Activated CD4-positive, alpha-beta T cell treated with anti-CD3 and anti-CD28 coated beads, Interleukin-2, amount 10 ng/mL, durations not matched to agents 24 days and 14 days (primary cell): ENCODE results near the gene NPIPA2. TPM values are rescaled to one million over a fixed set of nuclear protein-coding genes. Genes with fewer than 3 reads are reported as not detected.
"Not testable (repeated sequence)": the region's sequence is repeated elsewhere in the genome, so short reads cannot be mapped to it uniquely, and the experiment has no call there.

Source experiments
- DNase-seq: peaks from one replicate; pipeline ENCODE4 v3.0.0; 2022
- H3K27ac Mint-ChIP-seq: one replicate; pipeline ENCODE4 v1.8.0; 2022; ENCODE audit warnings: mild to moderate bottlenecking, mixed read lengths
- H3K27me3 Mint-ChIP-seq: one replicate; pipeline ENCODE4 v1.8.0; 2022; ENCODE audit warnings: mixed read lengths
- H3K36me3 Mint-ChIP-seq: one replicate; pipeline ENCODE4 v1.8.0; 2022; ENCODE audit warnings: low read depth, mild to moderate bottlenecking, mixed read lengths
- H3K4me1 Mint-ChIP-seq: one replicate; pipeline ENCODE4 v1.8.0; 2021; ENCODE audit warnings: mixed read lengths
- H3K4me3 Mint-ChIP-seq: one replicate; pipeline ENCODE4 v1.8.0; 2022; ENCODE audit warnings: mild to moderate bottlenecking, moderate library complexity, mixed read lengths
- H3K9me3 Mint-ChIP-seq: one replicate; pipeline ENCODE4 v1.8.0; 2021; ENCODE audit warnings: mixed read lengths
- intact Hi-C: fragments of 100-400 bp; cut with micrococcal nuclease; formaldehyde crosslinking; loops from one replicate; pipeline ENCODE4 v1.15.1; 2023
- total RNA-seq: library from RNA; stranded (reverse); gene quantifications from 2 replicates; pipeline ENCODE4 v1.2.3, GENCODE V29; 2022

NPIPA2 gene
- 3.1 and 6.5 TPM in 2 replicates for total RNA-seq

- H3K4me3 Mint-ChIP-seq, H3K4me1 Mint-ChIP-seq, DNase-seq, H3K27me3 Mint-ChIP-seq, intact Hi-C loops, H3K27ac Mint-ChIP-seq, H3K36me3 Mint-ChIP-seq, H3K9me3 Mint-ChIP-seq: not testable (repeated sequence)
Measured at GRCh38 chr16:14742273-14743128, at the start of gene NPIPA2. TSS of gene NPIPA2 (plus strand) at chr16:14742533. CDS start at chr16:14748066, 5,533 bp downstream.

GRCh38 chr16:14694129-14694528 is 48.2 kb upstream of the NPIPA2 start, which contains the start of gene PLA2G10:
TSS of gene PLA2G10 (minus strand) at chr16:14694308. CDS start at chr16:14694229, 79 bp downstream.
- H3K9me3 Mint-ChIP-seq, H3K4me3 Mint-ChIP-seq, H3K4me1 Mint-ChIP-seq, H3K27ac Mint-ChIP-seq, H3K27me3 Mint-ChIP-seq, DNase-seq, intact Hi-C loops, H3K36me3 Mint-ChIP-seq: not testable (repeated sequence)

- H3K36me3 Mint-ChIP-seq, H3K27me3 Mint-ChIP-seq, H3K27ac Mint-ChIP-seq, intact Hi-C loops, H3K4me3 Mint-ChIP-seq, DNase-seq, H3K4me1 Mint-ChIP-seq, H3K9me3 Mint-ChIP-seq: not testable (repeated sequence)
Measured at GRCh38 chr16:14701859-14702258, 40.5 kb upstream of the NPIPA2 start.

GRCh38 chr16:14702672-14703071 is 39.7 kb upstream of the NPIPA2 start:
- DNase-seq, H3K27me3 Mint-ChIP-seq, H3K4me3 Mint-ChIP-seq, H3K9me3 Mint-ChIP-seq, H3K36me3 Mint-ChIP-seq, intact Hi-C loops, H3K4me1 Mint-ChIP-seq, H3K27ac Mint-ChIP-seq: not testable (repeated sequence)

GRCh38 chr16:14703156-14704011 is 38.9 kb upstream of the NPIPA2 start, which contains the start of gene NPIPA3:
TSS of gene NPIPA3 (plus strand) at chr16:14703411. CDS start at chr16:14708944, 5,533 bp downstream.
- H3K36me3 Mint-ChIP-seq, intact Hi-C loops, H3K27me3 Mint-ChIP-seq, H3K4me3 Mint-ChIP-seq, H3K4me1 Mint-ChIP-seq, DNase-seq, H3K27ac Mint-ChIP-seq, H3K9me3 Mint-ChIP-seq: not testable (repeated sequence)

GRCh38 chr16:14733233-14733632 is 9.1 kb upstream of the NPIPA2 start:
- H3K36me3 Mint-ChIP-seq, DNase-seq, H3K27me3 Mint-ChIP-seq, H3K4me3 Mint-ChIP-seq, H3K4me1 Mint-ChIP-seq, H3K9me3 Mint-ChIP-seq, intact Hi-C loops, H3K27ac Mint-ChIP-seq: not testable (repeated sequence)

GRCh38 chr16:14740832-14741385 is 1.4 kb upstream of the NPIPA2 start:
- H3K9me3 Mint-ChIP-seq, H3K36me3 Mint-ChIP-seq, intact Hi-C loops, H3K4me1 Mint-ChIP-seq, H3K4me3 Mint-ChIP-seq, DNase-seq, H3K27me3 Mint-ChIP-seq, H3K27ac Mint-ChIP-seq: not testable (repeated sequence)

- intact Hi-C loops, H3K27me3 Mint-ChIP-seq, H3K36me3 Mint-ChIP-seq, H3K9me3 Mint-ChIP-seq, H3K27ac Mint-ChIP-seq, H3K4me1 Mint-ChIP-seq, H3K4me3 Mint-ChIP-seq, DNase-seq: not testable (repeated sequence)
Measured at GRCh38 chr16:14741794-14742193, 539 bp upstream of the NPIPA2 start.

GRCh38 chr16:14773654-14774053 is 31.3 kb downstream of the NPIPA2 start:
- H3K27ac Mint-ChIP-seq, DNase-seq, H3K36me3 Mint-ChIP-seq, H3K27me3 Mint-ChIP-seq, H3K4me3 Mint-ChIP-seq, H3K4me1 Mint-ChIP-seq, intact Hi-C loops, H3K9me3 Mint-ChIP-seq: not testable (repeated sequence)

GRCh38 chr16:14775624-14776023 is 33.3 kb downstream of the NPIPA2 start:
- H3K9me3 Mint-ChIP-seq, H3K4me1 Mint-ChIP-seq, intact Hi-C loops, DNase-seq, H3K27me3 Mint-ChIP-seq, H3K36me3 Mint-ChIP-seq, H3K4me3 Mint-ChIP-seq, H3K27ac Mint-ChIP-seq: not testable (repeated sequence)

GRCh38 chr16:14776763-14777162 is 34.4 kb downstream of the NPIPA2 start:
- intact Hi-C loops, H3K36me3 Mint-ChIP-seq, H3K27ac Mint-ChIP-seq, DNase-seq, H3K4me1 Mint-ChIP-seq, H3K4me3 Mint-ChIP-seq, H3K27me3 Mint-ChIP-seq, H3K9me3 Mint-ChIP-seq: not testable (repeated sequence)

GRCh38 chr16:14779368-14779877 is 37.1 kb downstream of the NPIPA2 start:
- H3K9me3 Mint-ChIP-seq, DNase-seq, H3K4me1 Mint-ChIP-seq, intact Hi-C loops, H3K27ac Mint-ChIP-seq, H3K36me3 Mint-ChIP-seq, H3K4me3 Mint-ChIP-seq, H3K27me3 Mint-ChIP-seq: not testable (repeated sequence)

GRCh38 chr16:14786180-14786579 is 43.8 kb downstream of the NPIPA2 start:
- H3K27ac Mint-ChIP-seq, H3K9me3 Mint-ChIP-seq, H3K4me1 Mint-ChIP-seq, H3K36me3 Mint-ChIP-seq, DNase-seq, intact Hi-C loops, H3K27me3 Mint-ChIP-seq, H3K4me3 Mint-ChIP-seq: not testable (repeated sequence)

GRCh38 chr16:14789577-14789976 is 47.2 kb downstream of the NPIPA2 start:
- H3K9me3 Mint-ChIP-seq, H3K4me1 Mint-ChIP-seq, DNase-seq, H3K27me3 Mint-ChIP-seq, H3K4me3 Mint-ChIP-seq, intact Hi-C loops, H3K27ac Mint-ChIP-seq, H3K36me3 Mint-ChIP-seq: not testable (repeated sequence)
